ENCODE results near the gene GRIN2C.

Gene GRIN2C

GRCh38 chr17:74815550-74816370, 43.9 kb downstream of the GRIN2C start:
- Histone ChIP-seq H3K9me3 (replicated peaks in 1 of 2; ENCODE audit: control insufficient read depth in 2 of 2, insufficient read depth in 1 of 2, low read depth in 1 of 2, low read length in 2 of 2) (peaks cover 0 to 4% of the 10 kb centered on the region in 2 donors), H3K4me3 (ENCODE audit: low read length in 2 of 2) (no peak overlapping the region), H2AFZ (ENCODE audit: low read length) (no peak overlapping the region), H2BK5ac (ENCODE audit: low read length) (no peak overlapping the region), H2BK15ac (ENCODE audit: low read length) (no peak overlapping the region), H3K4me1 (ENCODE audit: control insufficient read depth in 2 of 2, insufficient read depth in 1 of 2, low read depth in 1 of 2, low read length in 2 of 2) (peaks cover 0 to 20% of the 10 kb centered on the region in 2 donors), H2AK5ac (ENCODE audit: low read depth, low read length) (no peak overlapping the region), H3K36me3 (replicated peaks in 1 of 2; ENCODE audit: control insufficient read depth in 2 of 2, insufficient read depth in 2 of 2, low read length in 2 of 2) (peaks cover 10 to 14% of the 10 kb centered on the region in 2 donors), H2BK12ac (ENCODE audit: low read length) (no peak overlapping the region), H3K9ac (ENCODE audit: low read depth, low read length, poor library complexity) (no peak overlapping the region), H4K91ac (ENCODE audit: low read depth, low read length, poor library complexity) (no peak overlapping the region), H3K27ac (replicated peaks; ENCODE audit: low read length) (no peak overlapping the region), H4K8ac (ENCODE audit: low read depth, low read length) (no peak overlapping the region), H3K23ac (ENCODE audit: low read depth, low read length, poor library complexity) (no peak overlapping the region), H3K27me3 (ENCODE audit: control insufficient read depth in 3 of 3, insufficient read depth in 3 of 3, low read depth in 1 of 3, low read length in 3 of 3) (no peaks in the 10 kb centered on the region), H3K14ac (ENCODE audit: low read length) (no peak overlapping the region), H3K79me1 (ENCODE audit: low read depth, low read length) (no peaks in the 10 kb centered on the region), H3K4me2 (ENCODE audit: insufficient read depth, low read length, poor library complexity, severe bottlenecking) (no peak overlapping the region), H2BK120ac (ENCODE audit: low read depth, low read length) (no peak overlapping the region), H3K18ac (ENCODE audit: low read length) (no peak overlapping the region), H3K4ac (ENCODE audit: low read length) (no peak overlapping the region)
- WGBS, 2 donors (ENCODE audit: extremely low coverage in 2 of 2, insufficient read length in 2 of 2, insufficient replicate concordance in 1 of 2), result no CpG with 5 or more reads among the region's 15 CpGs
- no peak for DNase-seq (ENCODE audit: low spot score)

GRCh38 chr17:74815067-74815466, 44.6 kb downstream of the GRIN2C start:
- Histone ChIP-seq H4K91ac (ENCODE audit: low read depth, low read length, poor library complexity) (no peak overlapping the region), H2BK5ac (ENCODE audit: low read length) (no peak overlapping the region), H3K18ac (ENCODE audit: low read length) (no peak overlapping the region), H3K79me1 (ENCODE audit: low read depth, low read length) (no peaks in the 10 kb centered on the region), H2AFZ (ENCODE audit: low read length) (no peak overlapping the region), H3K4me3 (ENCODE audit: low read length in 2 of 2) (no peak overlapping the region), H2AK5ac (ENCODE audit: low read depth, low read length) (peak overlapping the region; percentile 14), H2BK120ac (ENCODE audit: low read depth, low read length) (no peak overlapping the region), H4K8ac (ENCODE audit: low read depth, low read length) (peak overlapping the region; percentile 66), H3K4ac (ENCODE audit: low read length) (no peak overlapping the region), H2BK15ac (ENCODE audit: low read length) (no peak overlapping the region), H3K23ac (ENCODE audit: low read depth, low read length, poor library complexity) (peak overlapping the region; percentile 17), H3K4me2 (ENCODE audit: insufficient read depth, low read length, poor library complexity, severe bottlenecking) (no peak overlapping the region), H2BK12ac (ENCODE audit: low read length) (no peak overlapping the region), H3K36me3 (replicated peaks in 1 of 2; ENCODE audit: control insufficient read depth in 2 of 2, insufficient read depth in 2 of 2, low read length in 2 of 2) (peaks cover 7 to 10% of the 10 kb centered on the region in 2 donors), H3K9me3 (replicated peaks in 1 of 2; ENCODE audit: control insufficient read depth in 2 of 2, insufficient read depth in 1 of 2, low read depth in 1 of 2, low read length in 2 of 2) (peaks cover 0 to 4% of the 10 kb centered on the region in 2 donors), H3K14ac (ENCODE audit: low read length) (no peak overlapping the region), H3K4me1 (ENCODE audit: control insufficient read depth in 2 of 2, insufficient read depth in 1 of 2, low read depth in 1 of 2, low read length in 2 of 2) (peaks cover 0 to 20% of the 10 kb centered on the region in 2 donors), H3K27me3 (ENCODE audit: control insufficient read depth in 3 of 3, insufficient read depth in 3 of 3, low read depth in 1 of 3, low read length in 3 of 3) (no peaks in the 10 kb centered on the region), H3K27ac (replicated peaks; ENCODE audit: low read length) (no peak overlapping the region), H3K9ac (ENCODE audit: low read depth, low read length, poor library complexity) (no peak overlapping the region)
- no CpG with 5 or more reads among the region's 7 CpGs for WGBS, 2 donors (ENCODE audit: extremely low coverage in 2 of 2, insufficient read length in 2 of 2, insufficient replicate concordance in 1 of 2)
- DNase-seq (ENCODE audit: low spot score), result no peak

- no peak overlapping the region for H2AFZ ChIP-seq (ENCODE audit: low read length)
- H2BK5ac ChIP-seq (ENCODE audit: low read length), result no peak overlapping the region
- no peak overlapping the region for H3K18ac ChIP-seq (ENCODE audit: low read length)
- H3K9me3 ChIP-seq (replicated peaks in 1 of 2; ENCODE audit: control insufficient read depth in 2 of 2, insufficient read depth in 1 of 2, low read depth in 1 of 2, low read length in 2 of 2), result peaks cover 0 to 3% of the 10 kb centered on the region in 2 donors
- H3K27ac ChIP-seq (replicated peaks; ENCODE audit: low read length), result no peak overlapping the region
- H4K91ac ChIP-seq (ENCODE audit: low read depth, low read length, poor library complexity), result no peak overlapping the region
- no peak overlapping the region for H3K9ac ChIP-seq (ENCODE audit: low read depth, low read length, poor library complexity)
- H2AK5ac ChIP-seq (ENCODE audit: low read depth, low read length), result no peak overlapping the region
- H4K8ac ChIP-seq (ENCODE audit: low read depth, low read length), result no peak overlapping the region
- H2BK12ac ChIP-seq (ENCODE audit: low read length), result no peak overlapping the region
- H3K4me1 ChIP-seq (ENCODE audit: control insufficient read depth in 2 of 2, insufficient read depth in 1 of 2, low read depth in 1 of 2, low read length in 2 of 2), result peaks cover 0 to 20% of the 10 kb centered on the region in 2 donors
- no peak overlapping the region for H2BK15ac ChIP-seq (ENCODE audit: low read length)
- no CpG with 5 or more reads among the region's 5 CpGs for WGBS, 2 donors (ENCODE audit: extremely low coverage in 2 of 2, insufficient read length in 2 of 2, insufficient replicate concordance in 1 of 2)
- H3K79me1 ChIP-seq (ENCODE audit: low read depth, low read length), result no peaks in the 10 kb centered on the region
- H3K4me3 ChIP-seq (ENCODE audit: low read length in 2 of 2), result no peak overlapping the region
- no peak overlapping the region for H2BK120ac ChIP-seq (ENCODE audit: low read depth, low read length)
- H3K36me3 ChIP-seq (replicated peaks in 1 of 2; ENCODE audit: control insufficient read depth in 2 of 2, insufficient read depth in 2 of 2, low read length in 2 of 2), result peaks cover 7% of the 10 kb centered on the region in 2 donors
- no peak overlapping the region for H3K14ac ChIP-seq (ENCODE audit: low read length)
- no peak overlapping the region for H3K23ac ChIP-seq (ENCODE audit: low read depth, low read length, poor library complexity)
- no peak overlapping the region for H3K4ac ChIP-seq (ENCODE audit: low read length)
- DNase-seq (ENCODE audit: low spot score), result no peak
- no peaks in the 10 kb centered on the region for H3K27me3 ChIP-seq (ENCODE audit: control insufficient read depth in 3 of 3, insufficient read depth in 3 of 3, low read depth in 1 of 3, low read length in 3 of 3)
- H3K4me2 ChIP-seq (ENCODE audit: insufficient read depth, low read length, poor library complexity, severe bottlenecking), result no peak overlapping the region
Observed at GRCh38 chr17:74814453-74814852, 45.2 kb downstream of the GRIN2C start.

GRCh38 chr17:74812109-74813009, 47.3 kb downstream of the GRIN2C start:
- H3K9me3 ChIP-seq (replicated peaks in 1 of 2; ENCODE audit: control insufficient read depth in 2 of 2, insufficient read depth in 1 of 2, low read depth in 1 of 2, low read length in 2 of 2), result peaks cover 0 to 1% of the 10 kb centered on the region in 2 donors
- H3K18ac ChIP-seq (ENCODE audit: low read length), result no peak overlapping the region
- H4K91ac ChIP-seq (ENCODE audit: low read depth, low read length, poor library complexity), result no peak overlapping the region
- no peak for DNase-seq (ENCODE audit: low spot score)
- H3K4me1 ChIP-seq (ENCODE audit: control insufficient read depth in 2 of 2, insufficient read depth in 1 of 2, low read depth in 1 of 2, low read length in 2 of 2), result peaks cover 0 to 17% of the 10 kb centered on the region in 2 donors
- no peak overlapping the region for H2AK5ac ChIP-seq (ENCODE audit: low read depth, low read length)
- H3K27ac ChIP-seq (replicated peaks; ENCODE audit: low read length), result no peak overlapping the region
- no peak overlapping the region for H4K8ac ChIP-seq (ENCODE audit: low read depth, low read length)
- WGBS, 2 donors (ENCODE audit: extremely low coverage in 2 of 2, insufficient read length in 2 of 2, insufficient replicate concordance in 1 of 2), result no CpG with 5 or more reads among the region's 23 CpGs
- no peak overlapping the region for H3K4me3 ChIP-seq (ENCODE audit: low read length in 2 of 2)
- no peak overlapping the region for H2AFZ ChIP-seq (ENCODE audit: low read length)
- H3K27me3 ChIP-seq (ENCODE audit: control insufficient read depth in 3 of 3, insufficient read depth in 3 of 3, low read depth in 1 of 3, low read length in 3 of 3), result no peaks in the 10 kb centered on the region
- no peak overlapping the region for H2BK120ac ChIP-seq (ENCODE audit: low read depth, low read length)
- H2BK5ac ChIP-seq (ENCODE audit: low read length), result no peak overlapping the region
- peak overlapping the region; percentile 27 for H3K4me2 ChIP-seq (ENCODE audit: insufficient read depth, low read length, poor library complexity, severe bottlenecking)
- no peak overlapping the region for H3K23ac ChIP-seq (ENCODE audit: low read depth, low read length, poor library complexity)
- no peak overlapping the region for H2BK12ac ChIP-seq (ENCODE audit: low read length)
- peaks cover 7 to 14% of the 10 kb centered on the region in 2 donors for H3K36me3 ChIP-seq (replicated peaks in 1 of 2; ENCODE audit: control insufficient read depth in 2 of 2, insufficient read depth in 2 of 2, low read length in 2 of 2)
- peak overlapping the region; percentile 38 for H3K9ac ChIP-seq (ENCODE audit: low read depth, low read length, poor library complexity)
- H3K14ac ChIP-seq (ENCODE audit: low read length), result no peak overlapping the region
- no peaks in the 10 kb centered on the region for H3K79me1 ChIP-seq (ENCODE audit: low read depth, low read length)
- no peak overlapping the region for H3K4ac ChIP-seq (ENCODE audit: low read length)
- no peak overlapping the region for H2BK15ac ChIP-seq (ENCODE audit: low read length)

Measured in neuronal stem cell (in vitro differentiated cells).